Measurements from ENCODE around the gene CLCF1. TPM values are rescaled to one million over a fixed set of nuclear protein-coding genes. Genes with fewer than 3 reads are reported as not detected.

Gene CLCF1
- total and polyA plus RNA-seq, 2 donors (not counting 3 experiments of a cell fraction or from before 2014, with no cell fraction given): 5.8 to 6.5 TPM

DNA sequence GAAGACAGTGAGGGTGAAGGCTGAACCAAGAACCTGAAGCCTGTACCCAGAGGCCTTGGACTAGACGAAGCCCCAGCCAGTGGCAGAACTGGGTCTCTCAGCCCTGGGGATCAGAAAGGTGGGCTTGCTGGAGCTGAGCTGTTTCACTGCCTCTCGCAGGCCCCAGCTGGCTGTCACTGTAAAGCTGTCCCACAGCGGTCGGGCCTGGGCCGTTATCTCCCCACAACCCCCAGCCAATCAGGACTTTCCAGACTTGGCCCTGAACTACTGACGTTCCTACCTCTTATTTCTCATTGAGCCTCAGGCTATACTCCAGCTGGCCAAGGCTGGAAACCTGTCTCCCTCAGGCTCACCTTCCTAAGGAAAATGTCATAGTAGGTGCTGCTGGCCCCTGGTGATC lies 24.1 kb upstream of the CLCF1 start:
- dilution Hi-C loops (cut with MboI; ENCODE audit: extremely low pct_ligation_motif_present, low sequenced_read_pairs): no loop called here
- no peak overlapping the region for H3K4me3 ChIP-seq (replicated peaks in 1 of 3; ENCODE audit: insufficient read depth in 1 of 3, low read depth in 1 of 3, low read length in 3 of 3)
- CTCF ChIA-PET: interaction anchor here (1.4 to 2.7 kb wide), 2 partner anchors 8 to 15 kb away, joined by 6 to 9 read pairs; no protein-coding TSS in a partner anchor
- peaks cover 6 to 27% of the 10 kb centered on the region in 2 experiments for H3K36me3 ChIP-seq (ENCODE audit: control insufficient read depth in 2 of 2, extremely low read depth in 1 of 2, insufficient read depth in 2 of 2, low read length in 2 of 2)
- DNase-seq (ENCODE audit: low read depth, low spot score) (no peak), FAIRE-seq (no peak)
- H3K79me2 ChIP-seq (ENCODE audit: control insufficient read depth, insufficient read depth, low read length): peaks cover 19% of the 10 kb centered on the region
- no peak overlapping the region for H3K4me2 ChIP-seq (ENCODE audit: insufficient read depth, low read length)
- intact Hi-C loops (cut with micrococcal nuclease): no loop called here
- no peaks in the 10 kb centered on the region for H3K9me3 ChIP-seq (replicated peaks; ENCODE audit: control insufficient read depth, insufficient read depth, low read length)
- peaks cover 21% of the 10 kb centered on the region for H3K4me1 ChIP-seq (ENCODE audit: control insufficient read depth, extremely low read depth, insufficient read depth, low read length)
- H3K9ac ChIP-seq (replicated peaks; ENCODE audit: extremely low read depth, insufficient read depth, low read length): no peak overlapping the region
- POLR2A ChIA-PET: no interaction called here
- no peaks in the 10 kb centered on the region for H4K20me1 ChIP-seq (replicated peaks; ENCODE audit: control insufficient read depth, extremely low read depth, insufficient read depth, low read length)
- no peak overlapping the region for H3K27ac ChIP-seq (ENCODE audit: insufficient read depth, low read depth, low read length)
- H2AFZ ChIP-seq (ENCODE audit: low read depth, low read length): no peak overlapping the region
- H3K9me1 ChIP-seq (replicated peaks; ENCODE audit: control insufficient read depth, extremely low read depth, insufficient read depth, low read length): no peaks in the 10 kb centered on the region
- no peak for TF ChIP-seq POLR2AphosphoS5 (IDR thresholded peaks at IDR 0.05; ENCODE audit: insufficient read depth, low read depth, low read length)
- no peak for TF ChIP-seq GATA2 (IDR thresholded peaks at IDR 0.05; ENCODE audit: insufficient read depth, insufficient read length, low read depth, low read length)
- no peak for TF ChIP-seq FOS (IDR thresholded peaks at IDR 0.05; ENCODE audit: borderline replicate concordance, insufficient read depth, low read length)
- no peak for TF ChIP-seq JUN (IDR thresholded peaks at IDR 0.05; ENCODE audit: borderline replicate concordance, insufficient read depth, insufficient read length, low read depth)
- TF ChIP-seq MYC (IDR thresholded peaks at IDR 0.05; ENCODE audit: low read depth, low read length): no peak
- no TSS peak for BruUV-seq (replicated peaks)
- no peaks in the 10 kb centered on the region for H3K27me3 ChIP-seq (ENCODE audit: control insufficient read depth in 2 of 2, insufficient read depth in 2 of 2, low read length in 2 of 2)

DNA sequence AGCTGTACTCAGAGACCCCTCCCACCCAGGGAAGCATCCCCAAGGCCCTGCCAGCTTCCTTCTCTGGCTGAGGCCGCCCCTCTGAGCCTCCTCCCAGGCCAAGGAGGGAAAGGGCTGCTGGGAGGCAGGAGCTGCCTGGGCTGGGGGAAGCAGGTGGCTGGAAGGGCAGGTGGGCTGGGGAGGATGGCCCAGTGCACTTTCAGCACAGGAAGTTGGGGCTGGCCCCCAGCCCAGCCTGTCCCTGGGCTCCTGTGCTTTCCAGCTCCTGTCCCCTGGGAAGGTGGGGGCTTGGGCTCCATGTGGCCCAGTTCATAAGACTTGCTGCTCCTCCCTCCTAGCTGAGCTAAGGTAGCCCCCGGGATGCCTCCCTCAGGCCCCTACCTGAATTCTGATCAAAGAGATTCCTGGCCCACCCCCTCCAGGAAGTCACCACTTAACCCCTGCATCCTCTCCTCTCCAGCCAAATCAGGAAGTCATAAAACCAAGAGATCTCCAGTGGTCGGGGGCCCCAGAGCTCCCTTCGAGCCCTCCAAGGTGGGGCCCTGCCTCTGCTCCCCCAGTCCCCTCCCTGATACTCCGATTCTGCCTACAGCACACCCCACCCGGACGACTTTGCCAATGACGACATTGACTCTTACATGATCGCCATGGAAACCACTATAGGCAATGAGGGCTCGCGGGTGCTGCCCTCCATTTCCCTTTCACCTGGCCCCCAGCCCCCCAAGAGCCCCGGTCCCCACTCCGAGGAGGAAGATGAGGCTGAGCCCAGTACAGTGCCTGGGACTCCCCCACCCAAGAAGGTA lies 23.4 kb upstream of the CLCF1 start:
- no peak overlapping the region for H2AFZ ChIP-seq (ENCODE audit: low read depth, low read length)
- no peak overlapping the region for H3K9ac ChIP-seq (replicated peaks; ENCODE audit: extremely low read depth, insufficient read depth, low read length)
- dilution Hi-C loops (cut with MboI; ENCODE audit: extremely low pct_ligation_motif_present, low sequenced_read_pairs): no loop called here
- H3K27me3 ChIP-seq (ENCODE audit: control insufficient read depth in 2 of 2, insufficient read depth in 2 of 2, low read length in 2 of 2): no peaks in the 10 kb centered on the region
- intact Hi-C loops (cut with micrococcal nuclease): no loop called here
- FAIRE-seq (peak; percentile 54), DNase-seq (ENCODE audit: low read depth, low spot score) (no peak)
- no peaks in the 10 kb centered on the region for H4K20me1 ChIP-seq (replicated peaks; ENCODE audit: control insufficient read depth, extremely low read depth, insufficient read depth, low read length)
- H3K4me3 ChIP-seq (replicated peaks in 1 of 3; ENCODE audit: insufficient read depth in 1 of 3, low read depth in 1 of 3, low read length in 3 of 3): no peak overlapping the region
- H3K4me2 ChIP-seq (ENCODE audit: insufficient read depth, low read length): no peak overlapping the region
- peaks cover 20% of the 10 kb centered on the region for H3K4me1 ChIP-seq (ENCODE audit: control insufficient read depth, extremely low read depth, insufficient read depth, low read length)
- CTCF ChIA-PET: interaction anchor here (2.7 kb wide), 1 partner anchor 14 kb away, joined by 9 read pairs; no protein-coding TSS in a partner anchor
- H3K9me3 ChIP-seq (replicated peaks; ENCODE audit: control insufficient read depth, insufficient read depth, low read length): no peaks in the 10 kb centered on the region
- H3K36me3 ChIP-seq (ENCODE audit: control insufficient read depth in 2 of 2, extremely low read depth in 1 of 2, insufficient read depth in 2 of 2, low read length in 2 of 2): peaks cover 6 to 27% of the 10 kb centered on the region in 2 experiments
- peaks cover 19% of the 10 kb centered on the region for H3K79me2 ChIP-seq (ENCODE audit: control insufficient read depth, insufficient read depth, low read length)
- BruUV-seq (replicated peaks): no TSS peak
- no peak overlapping the region for H3K27ac ChIP-seq (ENCODE audit: insufficient read depth, low read depth, low read length)
- TF ChIP-seq POLR2A (IDR thresholded peaks at IDR 0.05; ENCODE audit: low read depth, low read length) (peak; percentile 16), MYC (IDR thresholded peaks at IDR 0.05; ENCODE audit: low read depth, low read length) (no peak)
- H3K9me1 ChIP-seq (replicated peaks; ENCODE audit: control insufficient read depth, extremely low read depth, insufficient read depth, low read length): no peaks in the 10 kb centered on the region
- POLR2A ChIA-PET: no interaction called here

All from endothelial cell of umbilical vein (primary cell).